ENCODE results near the gene CFAP97D1.

CFAP97D1 gene

DNA sequence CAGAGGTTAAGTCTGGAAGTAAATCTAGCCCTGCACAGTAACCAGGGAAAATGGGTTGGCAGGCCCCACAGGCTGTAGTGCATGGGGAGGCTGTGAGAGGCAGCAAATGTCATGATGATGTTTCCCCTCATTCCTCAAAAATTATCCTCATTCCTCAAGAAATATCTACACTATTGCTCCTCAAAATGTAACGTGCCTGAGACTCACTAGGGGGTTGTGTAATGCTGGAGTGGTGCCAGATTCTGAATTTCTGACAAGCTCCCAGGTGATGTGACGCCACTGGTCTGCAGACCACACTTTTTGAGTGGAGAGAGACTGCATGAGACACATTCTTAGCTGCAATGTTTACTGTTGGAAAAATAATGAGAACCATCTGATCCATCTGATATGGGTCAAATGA is 53.9 kb downstream of the CFAP97D1 start:
- no peak for TF ChIP-seq CTCF (IDR thresholded peaks at IDR 0.05; ENCODE audit: control insufficient read depth, extremely low read depth, insufficient read depth)
- H3K4me3 ChIP-seq (ENCODE audit: low read depth, low read length), result no peak overlapping the region
- no peak for DNase-seq (ENCODE audit: low read depth)

Data from LNCaP clone FGC (cell line).